VCaP (cell line): ENCODE data around the gene RASL11B.

Experiments
- H3K27ac ChIP-seq: fragments of 450-650 bp; 2 replicates; pipeline ENCODE4 v1.5.1; 2017
- TF ChIP-seq, protein P1 (sequence below): fragments of 450-650 bp; conservative IDR thresholded peaks from 2 replicates; pipeline ENCODE4 v1.5.1; 2017; ENCODE audit warnings: mild to moderate bottlenecking, moderate library complexity

The RASL11B gene

DNA sequence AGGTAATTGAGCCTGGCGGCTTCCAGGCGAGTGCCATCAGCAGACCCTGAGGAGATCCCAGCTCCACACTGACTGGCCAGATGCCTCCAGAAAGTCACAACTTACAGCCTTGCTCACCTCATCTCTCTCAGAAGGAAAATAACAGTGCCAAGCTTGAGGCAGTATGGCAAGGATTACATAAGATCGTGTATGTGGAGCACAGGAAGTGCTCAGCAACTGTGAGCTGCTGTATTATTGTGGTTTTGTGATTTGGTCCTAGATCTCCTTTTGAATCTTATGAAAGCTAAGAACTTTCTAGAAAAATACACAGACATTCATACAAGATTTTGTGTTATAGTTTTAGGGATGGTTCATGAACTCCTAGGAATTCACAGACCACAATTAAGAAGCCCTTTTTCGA, 14.0 kb downstream of the RASL11B start:
- TF ChIP-seq, protein P1, sequence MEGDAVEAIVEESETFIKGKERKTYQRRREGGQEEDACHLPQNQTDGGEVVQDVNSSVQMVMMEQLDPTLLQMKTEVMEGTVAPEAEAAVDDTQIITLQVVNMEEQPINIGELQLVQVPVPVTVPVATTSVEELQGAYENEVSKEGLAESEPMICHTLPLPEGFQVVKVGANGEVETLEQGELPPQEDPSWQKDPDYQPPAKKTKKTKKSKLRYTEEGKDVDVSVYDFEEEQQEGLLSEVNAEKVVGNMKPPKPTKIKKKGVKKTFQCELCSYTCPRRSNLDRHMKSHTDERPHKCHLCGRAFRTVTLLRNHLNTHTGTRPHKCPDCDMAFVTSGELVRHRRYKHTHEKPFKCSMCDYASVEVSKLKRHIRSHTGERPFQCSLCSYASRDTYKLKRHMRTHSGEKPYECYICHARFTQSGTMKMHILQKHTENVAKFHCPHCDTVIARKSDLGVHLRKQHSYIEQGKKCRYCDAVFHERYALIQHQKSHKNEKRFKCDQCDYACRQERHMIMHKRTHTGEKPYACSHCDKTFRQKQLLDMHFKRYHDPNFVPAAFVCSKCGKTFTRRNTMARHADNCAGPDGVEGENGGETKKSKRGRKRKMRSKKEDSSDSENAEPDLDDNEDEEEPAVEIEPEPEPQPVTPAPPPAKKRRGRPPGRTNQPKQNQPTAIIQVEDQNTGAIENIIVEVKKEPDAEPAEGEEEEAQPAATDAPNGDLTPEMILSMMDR: no peak

DNA sequence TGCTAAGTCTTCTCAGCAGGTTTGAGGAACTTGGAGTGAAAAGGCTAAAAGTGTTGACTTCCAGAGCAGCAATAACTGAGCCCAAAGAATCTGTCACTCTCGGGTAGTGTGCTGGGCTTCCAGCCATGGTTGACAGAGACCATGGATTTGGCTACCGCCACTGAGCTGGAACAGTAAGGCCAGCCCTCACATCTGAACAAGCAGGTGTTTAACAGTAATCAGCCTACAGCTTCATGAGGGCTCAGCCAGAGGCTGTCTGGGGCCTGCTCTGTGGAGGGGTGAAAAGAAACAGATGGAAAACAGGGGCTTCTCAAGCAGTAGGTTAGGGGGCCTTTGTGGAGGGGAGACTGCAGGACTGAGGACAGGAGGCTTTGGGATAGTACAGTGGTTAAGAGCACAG, 14.9 kb downstream of the RASL11B start:
- TF ChIP-seq, protein P1: no peak
- no peak overlapping the region for H3K27ac ChIP-seq

More for the DNA sequence above, 14.0 kb downstream of the RASL11B start:
- H3K27ac ChIP-seq: no peak overlapping the region

DNA sequence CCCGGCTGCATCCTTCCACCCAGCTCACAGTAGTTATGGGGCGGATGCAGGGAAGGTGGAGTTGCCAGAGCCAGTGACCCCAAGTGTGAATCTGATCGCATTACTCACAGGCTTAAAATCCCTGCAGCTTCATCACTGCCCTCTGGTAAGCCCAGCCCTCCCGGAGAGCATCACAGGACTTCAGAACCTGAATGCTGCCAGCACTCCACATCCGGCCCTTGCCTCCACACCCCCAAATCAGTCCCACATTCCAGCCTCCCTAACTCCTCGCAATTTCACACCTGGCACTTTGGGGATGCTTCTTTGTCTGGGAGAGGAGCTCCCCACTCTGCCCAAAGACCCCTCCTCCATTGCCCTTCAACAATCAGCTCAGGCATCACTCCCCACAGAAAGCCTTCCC, 15.6 kb downstream of the RASL11B start:
- TF ChIP-seq, protein P1: no peak
- H3K27ac ChIP-seq: no peak overlapping the region

DNA sequence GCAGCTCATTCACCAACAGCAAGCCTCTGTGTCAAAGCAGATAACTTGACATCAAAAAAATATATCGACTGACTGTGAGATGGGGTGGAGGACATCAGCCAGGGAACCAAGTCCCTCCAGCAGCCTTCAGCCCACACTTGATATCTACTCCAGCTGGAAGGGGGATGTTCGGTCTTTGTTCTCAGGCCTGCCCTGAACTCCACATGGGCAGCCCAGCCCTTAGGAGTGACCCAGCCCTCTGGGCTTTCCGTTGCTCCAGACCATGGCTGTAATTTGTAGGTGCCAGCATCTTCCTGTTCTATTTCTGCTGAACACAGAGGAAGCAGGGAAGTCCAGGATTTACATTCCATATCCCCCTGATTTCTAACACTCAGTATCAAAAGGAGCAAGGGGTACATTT, 17.4 kb downstream of the RASL11B start:
- no peak overlapping the region for H3K27ac ChIP-seq
- TF ChIP-seq, protein P1: no peak

DNA sequence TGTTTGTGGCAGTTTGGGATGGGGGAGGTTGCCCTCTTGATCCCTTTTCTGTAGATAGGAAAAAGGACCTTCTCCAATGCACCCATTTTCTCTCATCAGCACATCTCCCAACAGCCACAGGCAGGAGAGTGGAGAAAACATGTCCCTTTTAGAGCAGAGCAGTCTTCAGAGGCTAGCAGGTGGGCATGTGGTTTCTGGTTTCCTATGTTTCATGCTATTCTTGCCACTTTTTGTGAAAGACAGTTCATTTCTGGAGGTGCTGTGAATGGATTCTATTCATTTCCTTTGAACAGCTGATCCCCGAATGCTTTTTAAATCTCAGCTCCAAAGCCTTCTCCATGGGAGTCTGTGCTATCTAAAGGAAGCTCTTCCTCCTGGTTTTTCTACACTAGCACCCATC, 18.9 kb downstream of the RASL11B start:
- TF ChIP-seq, protein P1: no peak
- no peak overlapping the region for H3K27ac ChIP-seq

DNA sequence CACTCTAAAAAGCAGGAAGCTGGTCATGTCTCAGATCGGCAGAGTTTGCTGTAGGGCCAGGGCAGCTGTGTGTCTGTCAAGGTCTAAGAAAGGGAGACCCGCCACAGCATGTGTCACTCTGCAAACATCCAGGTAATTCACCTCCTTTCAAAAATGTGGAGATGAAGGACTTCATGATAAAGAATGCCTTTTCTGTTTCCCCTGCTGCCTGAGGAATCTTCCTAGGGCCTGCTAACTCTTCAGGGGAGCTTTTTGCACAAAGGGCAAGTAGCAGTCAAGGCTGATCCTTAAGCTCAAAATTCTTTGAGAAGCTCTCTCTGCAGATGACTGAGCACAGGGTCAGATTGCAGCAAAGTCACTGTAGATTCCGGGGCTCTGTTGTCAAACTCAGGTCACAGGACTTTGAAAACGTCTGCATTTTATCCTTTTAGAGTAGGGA, 21.1 kb downstream of the RASL11B start:
- TF ChIP-seq, protein P1: no peak
- no peak overlapping the region for H3K27ac ChIP-seq

DNA sequence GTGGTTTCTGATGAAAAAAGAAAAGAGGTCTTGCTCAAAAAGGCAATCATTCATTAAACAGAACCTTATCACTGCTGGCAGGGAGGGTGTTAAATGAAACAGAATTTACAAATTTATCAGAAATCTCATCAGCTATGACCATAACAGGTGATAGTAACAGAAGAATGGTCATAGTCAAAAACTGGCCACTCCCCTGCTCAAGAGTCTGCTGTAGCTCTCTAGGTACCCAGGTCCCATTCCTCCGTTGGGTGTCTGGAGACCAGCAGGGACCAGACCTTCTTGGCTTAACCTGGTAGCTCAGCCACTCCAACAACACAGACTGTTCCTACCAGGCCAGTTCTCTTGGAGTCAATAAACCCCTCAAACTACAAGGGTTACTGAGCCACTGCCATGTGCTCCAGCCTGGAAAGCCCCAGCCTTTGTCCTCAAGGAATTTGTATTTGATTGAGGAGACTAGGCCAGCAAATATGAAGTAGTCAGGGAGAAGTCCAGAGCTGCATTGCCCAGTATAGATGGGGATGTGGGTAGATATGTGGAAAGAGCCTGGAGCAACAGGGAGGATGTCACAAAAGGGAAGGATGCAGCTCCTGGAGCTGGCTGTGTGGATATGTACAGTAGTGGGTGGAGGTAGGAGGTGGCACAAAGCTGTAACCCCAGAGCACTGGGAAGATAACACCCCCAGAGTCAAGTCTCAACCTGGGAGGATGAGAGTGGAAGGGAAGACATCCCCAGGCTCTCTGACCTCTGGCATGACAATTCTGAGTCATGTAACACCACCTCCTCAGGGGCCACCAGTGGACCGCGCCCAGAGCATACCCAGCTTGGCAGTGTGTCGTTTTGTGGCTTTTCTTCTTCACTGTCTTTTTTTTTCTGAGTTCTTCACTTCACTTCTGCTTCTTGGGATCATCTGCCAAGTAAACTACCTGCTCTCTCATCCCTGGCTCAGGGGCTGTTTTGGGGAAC, 21.9 kb downstream of the RASL11B start:
- no peak overlapping the region for H3K27ac ChIP-seq
- TF ChIP-seq, protein P1: no peak
